Hepatocyte (in vitro differentiated cells): ENCODE data around the gene CCT5. TPM values are rescaled to one million over a fixed set of nuclear protein-coding genes. Genes with fewer than 3 reads are reported as not detected.

Experiments used
- DNase-seq: peaks from one replicate; pipeline ENCODE4 v3.0.0-alpha.2; 2016; ENCODE audit warnings: low spot score
- H2AFZ ChIP-seq: fragments of 200-600 bp; sonication (generic); 2 replicates; pipeline ENCODE4 v1.6.0; 2016; ENCODE audit warnings: antibody characterized with exemption, mild to moderate bottlenecking
- H3K27ac ChIP-seq: fragments of 200-600 bp; sonication (generic); 2 replicates; pipeline ENCODE4 v1.5.1; 2016; ENCODE audit warnings: mild to moderate bottlenecking
- H3K27me3 ChIP-seq: fragments of 200-600 bp; sonication (generic); 2 replicates; pipeline ENCODE4 v1.6.1; 2016
- H3K36me3 ChIP-seq: fragments of 200-600 bp; sonication (generic); replicated peaks from 2 replicates; pipeline ENCODE4 v1.5.1; 2016; ENCODE audit warnings: low read depth; ENCODE audit not compliant: insufficient read depth
- H3K4me1 ChIP-seq: fragments of 200-600 bp; sonication (generic); 2 replicates; pipeline ENCODE4 v1.5.1; 2016; ENCODE audit warnings: mild to moderate bottlenecking, moderate library complexity; ENCODE audit not compliant: insufficient read depth
- H3K4me2 ChIP-seq: fragments of 200-600 bp; sonication (generic); 2 replicates; pipeline ENCODE4 v1.6.0; 2016
- H3K4me3 ChIP-seq: fragments of 200-600 bp; sonication (generic); 2 replicates; pipeline ENCODE4 v1.5.1; 2016; ENCODE audit warnings: mild to moderate bottlenecking
- H3K79me2 ChIP-seq: fragments of 200-600 bp; sonication (generic); 2 replicates; pipeline ENCODE4 v1.6.0; 2017; ENCODE audit warnings: mild to moderate bottlenecking
- H3K9me2 ChIP-seq: fragments of 200-600 bp; sonication (generic); replicated peaks from 2 replicates; pipeline ENCODE4 v1.6.0; 2017; ENCODE audit warnings: mild to moderate bottlenecking; ENCODE audit not compliant: insufficient read depth
- H3K9me3 ChIP-seq: fragments of 200-600 bp; sonication (generic); 2 replicates; pipeline ENCODE4 v1.5.1; 2016; ENCODE audit warnings: low read depth, mild to moderate bottlenecking
- H4K20me1 ChIP-seq: fragments of 200-600 bp; sonication (generic); 2 replicates; pipeline ENCODE4 v1.6.0; 2016; ENCODE audit warnings: mild to moderate bottlenecking; ENCODE audit not compliant: insufficient read depth, poor library complexity, severe bottlenecking
- CTCF ChIP-seq: fragments of 200-600 bp; sonication (generic); IDR thresholded peaks from 2 replicates; pipeline ENCODE4 v1.5.1; 2016; ENCODE audit warnings: antibody characterized with exemption, mild to moderate bottlenecking; ENCODE audit not compliant: poor library complexity
- EZH2 ChIP-seq: fragments of 200-600 bp; sonication (generic); IDR thresholded peaks from 2 replicates; pipeline ENCODE4 v1.6.1; 2016; ENCODE audit warnings: antibody characterized with exemption, mild to moderate bottlenecking, borderline replicate concordance
- EZH2phosphoT487 ChIP-seq: fragments of 200-600 bp; sonication (generic); IDR thresholded peaks from one replicate; pipeline ENCODE4 v1.6.1; 2018; ENCODE audit warnings: antibody characterized with exemption, mild to moderate bottlenecking, low read depth, moderate library complexity; ENCODE audit not compliant: unreplicated experiment, severe bottlenecking
- WGBS: methylation state at CpG from one replicate; pipeline ENCODE4 v1.1.6; 2016; ENCODE audit warnings: low lambda C conversion rate; ENCODE audit errors: missing lambda C conversion rate; 5-methylcytosine and 5-hydroxymethylcytosine counted together
- polyA plus RNA-seq: library from polyadenylated mRNA; unstranded; fragments of >200 nt; fragmentation: Nextera tagmentation; extraction: Ambion mirVana; gene quantifications from 2 replicates; pipeline ENCODE4 v1.2.1, GENCODE V29; 2016
- total RNA-seq: library from RNA; depleted of rRNA; stranded (reverse); fragments of >200 nt; gene quantifications from 2 replicates; pipeline ENCODE4 v1.2.3, GENCODE V29; 2014

CCT5 gene
- total RNA-seq: 282 and 288 TPM in 2 replicates
- 182 and 203 TPM in 2 replicates for polyA plus RNA-seq

GRCh38 chr5:10249948-10250805 is at the start of gene CCT5:
CCT5 (plus strand) TSS chr5:10250280; CDS start chr5:10250341, 61 bp downstream.
- no peaks in the 10 kb centered on the region for H3K36me3 ChIP-seq
- peak within 1 kb of the TSS; percentile 78 for H3K4me3 ChIP-seq
- DNase-seq: peak; percentile 98
- peaks cover 44% of the 10 kb centered on the region for H4K20me1 ChIP-seq
- H3K9me3 ChIP-seq: no peaks in the 10 kb centered on the region
- TF ChIP-seq CTCF (no peak), EZH2 (no peak), EZH2phosphoT487 (no peak)
- under 1% methylated on average over 65 of the region's 67 CpGs for WGBS
- H3K79me2 ChIP-seq: peaks cover 69% of the 10 kb centered on the region
- no peaks in the 10 kb centered on the region for H3K9me2 ChIP-seq
- H3K27ac ChIP-seq: peak within 1 kb of the TSS; percentile 86
- peaks cover 15% of the 10 kb centered on the region for H3K4me1 ChIP-seq
- H3K27me3 ChIP-seq: no peaks in the 10 kb centered on the region
- H3K4me2 ChIP-seq: peak within 1 kb of the TSS; percentile 85
- peak within 1 kb of the TSS; percentile 96 for H2AFZ ChIP-seq

GRCh38 chr5:10201223-10201868 is 48.7 kb upstream of the CCT5 start:
- no peak for DNase-seq
- Histone ChIP-seq H2AFZ (no peak overlapping the region), H3K4me2 (no peak overlapping the region)

GRCh38 chr5:10202089-10202910 is 47.8 kb upstream of the CCT5 start:
- TF ChIP-seq CTCF: no peak
- TF ChIP-seq EZH2: no peak
- TF ChIP-seq EZH2phosphoT487: no peak
- no peaks in the 10 kb centered on the region for H3K79me2 ChIP-seq
- H3K9me2 ChIP-seq: no peaks in the 10 kb centered on the region
- H3K9me3 ChIP-seq: no peaks in the 10 kb centered on the region
- H3K4me3 ChIP-seq: no peak overlapping the region
- H3K4me2 ChIP-seq: no peak overlapping the region
- H3K36me3 ChIP-seq: no peaks in the 10 kb centered on the region
- H3K4me1 ChIP-seq: no peaks in the 10 kb centered on the region
- WGBS: 68% methylated on average over 3 of the region's 3 CpGs
- H4K20me1 ChIP-seq: no peaks in the 10 kb centered on the region
- DNase-seq: no peak
- H3K27ac ChIP-seq: no peak overlapping the region
- no peaks in the 10 kb centered on the region for H3K27me3 ChIP-seq
- H2AFZ ChIP-seq: no peak overlapping the region

More at GRCh38 chr5:10201223-10201868, 48.7 kb upstream of the CCT5 start:
- 58% methylated on average over 4 of the region's 4 CpGs for WGBS
- TF ChIP-seq CTCF (peak; percentile 21), EZH2 (no peak)
- no peak overlapping the region for H3K27ac ChIP-seq
- no peaks in the 10 kb centered on the region for H3K36me3 ChIP-seq
- no peaks in the 10 kb centered on the region for H3K79me2 ChIP-seq
- H3K9me2 ChIP-seq: no peaks in the 10 kb centered on the region
- H3K4me3 ChIP-seq: no peak overlapping the region
- H3K27me3 ChIP-seq: no peaks in the 10 kb centered on the region
- no peaks in the 10 kb centered on the region for H3K9me3 ChIP-seq
- no peaks in the 10 kb centered on the region for H3K4me1 ChIP-seq
- H4K20me1 ChIP-seq: no peaks in the 10 kb centered on the region
